PC-3 (cell line): ENCODE measurements around the gene ECHS1. TPM values are rescaled to one million over a fixed set of nuclear protein-coding genes. Genes with fewer than 3 reads are reported as not detected.

ENCODE experiments used
- ATAC-seq: fragments of 200-7000 bp; cut with Tn5 transposase; 2 replicates; pipeline ENCODE4 v1.9.1; 2020; ENCODE audit warnings: mild to moderate bottlenecking, moderate library complexity
- BruUV-seq: library from RNA; stranded (reverse); fragments of 400-500 nt; replicated peaks from 2 replicates; lab custom pipeline; 2021; lab: Mats Ljungman, UMichigan
- CTCF ChIA-PET: fragments of 300-600 bp; sonication (Branson Sonifier 250); formaldehyde crosslinking; loops from one replicate; lab custom pipeline; 2022; ENCODE audit warnings: antibody characterized with exemption; lab: Charles Lee
- POLR2A ChIA-PET: fragments of 300-600 bp; sonication (Branson Sonifier 250); formaldehyde crosslinking; loops from one replicate; lab custom pipeline; 2022; ENCODE audit warnings: antibody characterized with exemption; ENCODE audit not compliant: unreplicated experiment; lab: Charles Lee
- DNase-seq: peaks from one replicate; pipeline ENCODE4 v3.0.0-alpha.2; 2015
- H2AFZ ChIP-seq: fragments of 300-600 bp; sonication (generic); 2 replicates; pipeline ENCODE4 v1.6.0; 2016; ENCODE audit warnings: antibody characterized with exemption, low read length
- H3F3A ChIP-seq: fragments of 300-600 bp; sonication (generic); one replicate; pipeline ENCODE4 v1.6.0; 2017; ENCODE audit warnings: antibody characterized with exemption, low read length, control low read depth, mild to moderate bottlenecking; ENCODE audit not compliant: unreplicated experiment
- H3K27ac ChIP-seq: fragments of 300-600 bp; sonication (generic); 2 replicates; pipeline ENCODE4 v1.5.1; 2016; ENCODE audit warnings: mild to moderate bottlenecking, low read length
- H3K27me3 ChIP-seq: fragments of 300-600 bp; sonication (generic); 2 replicates; pipeline ENCODE4 v1.6.1; 2016; ENCODE audit warnings: low read length, mixed read lengths
- H3K36me3 ChIP-seq: fragments of 300-600 bp; sonication (generic); 2 replicates; pipeline ENCODE4 v1.6.1; 2016; ENCODE audit warnings: low read depth, mixed run types, low read length, mixed read lengths
- H3K4me1 ChIP-seq: fragments of 300-600 bp; sonication (generic); 2 replicates; pipeline ENCODE4 v1.5.1; 2016; ENCODE audit warnings: low read length; ENCODE audit not compliant: insufficient read depth
- H3K4me2 ChIP-seq: fragments of 300-600 bp; sonication (generic); 2 replicates; pipeline ENCODE4 v1.6.0; 2016; ENCODE audit warnings: low read length
- H3K4me3 ChIP-seq: fragments of 300-600 bp; sonication (generic); 2 replicates; pipeline ENCODE4 v1.5.1; 2016; ENCODE audit warnings: mild to moderate bottlenecking, low read length, mixed read lengths
- H3K79me2 ChIP-seq: fragments of 300-600 bp; sonication (generic); 2 replicates; pipeline ENCODE4 v1.6.1; 2017; ENCODE audit warnings: low read length, mixed read lengths
- H3K9ac ChIP-seq: fragments of 300-600 bp; sonication (generic); 2 replicates; pipeline ENCODE4 v1.6.0; 2016; ENCODE audit warnings: mild to moderate bottlenecking, low read length
- H3K9me2 ChIP-seq: fragments of 300-600 bp; sonication (generic); replicated peaks from 2 replicates; pipeline ENCODE4 v1.6.1; 2016; ENCODE audit warnings: mixed run types, low read length, mixed read lengths
- H3K9me3 ChIP-seq: fragments of 300-600 bp; sonication (generic); 2 replicates; pipeline ENCODE4 v1.6.1; 2016; ENCODE audit warnings: low read length, mixed read lengths
- H4K20me1 ChIP-seq: fragments of 300-600 bp; sonication (generic); 2 replicates; pipeline ENCODE4 v1.6.1; 2016; ENCODE audit warnings: low read length, mixed read lengths
- CTCF ChIP-seq: fragments of 300-600 bp; sonication (generic); conservative IDR thresholded peaks from 2 replicates; pipeline ENCODE4 v1.5.1; 2017; ENCODE audit warnings: antibody characterized with exemption, low read depth, mild to moderate bottlenecking, low read length
- EZH2 ChIP-seq: fragments of 300-600 bp; sonication (generic); IDR thresholded peaks from one replicate; pipeline ENCODE4 v1.6.1; 2017; ENCODE audit warnings: antibody characterized with exemption, mild to moderate bottlenecking, low read length; ENCODE audit not compliant: unreplicated experiment
- EZH2phosphoT487 ChIP-seq: fragments of 300-600 bp; sonication (generic); IDR thresholded peaks from 2 replicates; pipeline ENCODE4 v1.6.1; 2018; ENCODE audit warnings: mild to moderate bottlenecking, antibody characterized with exemption, low read length, borderline replicate concordance
- intact Hi-C: fragments of 100-400 bp; cut with micrococcal nuclease; formaldehyde crosslinking; loops from 2 replicates; pipeline ENCODE4 v1.9.0; 2023
- total RNA-seq: library from RNA; depleted of rRNA; stranded (reverse); fragments of >200 nt; gene quantifications from 2 replicates; pipeline ENCODE4 v1.2.3, GENCODE V29; 2014

The ECHS1 gene
- total RNA-seq, 1 experiment from 2014 or later: 120 TPM

DNA sequence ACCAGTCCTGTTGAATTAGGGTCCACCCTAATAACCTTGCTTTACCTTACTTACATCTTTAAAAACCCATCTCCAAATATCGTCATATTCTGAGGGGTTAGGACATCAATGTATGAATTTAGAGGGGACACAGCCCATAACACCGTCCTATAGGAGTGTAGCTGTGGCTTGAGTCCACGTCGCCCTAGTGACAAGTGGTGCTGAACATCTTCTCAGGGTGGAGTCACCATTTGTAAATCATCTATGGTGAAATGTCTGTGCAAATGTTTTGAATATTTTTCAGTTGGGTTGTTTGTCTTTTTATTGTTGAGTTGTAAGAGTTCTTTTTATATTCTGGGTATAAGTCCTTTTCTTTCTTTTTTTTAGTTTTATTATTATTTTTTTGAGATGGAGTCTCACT is 31.2 kb downstream of the ECHS1 start:
- POLR2A ChIA-PET: no interaction called here
- Histone ChIP-seq H3K36me3 (no peaks in the 10 kb centered on the region), H3K27me3 (peaks cover 6% of the 10 kb centered on the region; the same call in 1 of the 2 replicates), H3F3A (no peaks in the 10 kb centered on the region), H3K9me2 (no peaks in the 10 kb centered on the region), H3K27ac (no peak overlapping the region), H3K9ac (no peak overlapping the region), H3K9me3 (no peaks in the 10 kb centered on the region), H4K20me1 (no peaks in the 10 kb centered on the region), H3K4me2 (no peak overlapping the region), H3K4me1 (peaks cover 5% of the 10 kb centered on the region; the same call in 1 of the 2 replicates), H3K4me3 (no peak overlapping the region), H2AFZ (no peak overlapping the region), H3K79me2 (no peaks in the 10 kb centered on the region)
- ATAC-seq: no peak
- TF ChIP-seq EZH2 (no peak), CTCF (no peak), EZH2phosphoT487 (no peak)
- intact Hi-C loops: no loop called here
- DNase-seq: no peak
- no TSS peak for BruUV-seq
- CTCF ChIA-PET: no interaction called here

DNA sequence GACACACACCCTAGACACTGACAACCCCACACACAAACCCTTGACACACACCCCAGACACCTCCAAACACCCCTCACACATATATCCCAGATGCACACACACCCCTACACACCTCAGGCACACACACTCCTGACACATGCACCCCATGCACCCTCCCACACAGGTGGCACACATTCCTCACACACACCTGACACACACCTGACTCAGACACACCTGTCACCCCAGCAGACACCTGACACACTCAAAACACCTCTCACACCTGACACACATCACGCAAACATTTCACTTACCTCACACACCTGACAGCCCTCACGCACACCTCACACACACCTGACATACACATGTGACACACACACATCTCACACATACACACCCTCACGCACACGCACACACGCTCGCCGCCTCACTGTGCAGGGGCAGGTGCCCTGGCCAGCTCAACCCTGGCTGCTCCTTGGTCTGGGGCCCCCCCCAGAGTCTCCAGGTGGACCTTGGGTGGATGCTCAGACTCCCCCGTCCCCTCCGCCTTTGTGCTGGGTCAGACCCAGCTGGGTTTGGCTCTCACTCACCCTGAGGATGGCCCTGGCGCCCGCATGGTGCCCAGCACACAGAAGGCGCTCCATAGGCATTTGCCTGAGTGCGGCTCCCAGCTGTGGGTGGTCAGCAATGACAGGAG is 33.3 kb downstream of the ECHS1 start:
- Histone ChIP-seq H3K9ac (no peak overlapping the region), H3F3A (no peaks in the 10 kb centered on the region), H3K4me2 (no peak overlapping the region), H4K20me1 (no peaks in the 10 kb centered on the region), H3K27me3 (peaks cover 27% of the 10 kb centered on the region), H3K36me3 (no peaks in the 10 kb centered on the region), H3K27ac (no peak overlapping the region), H3K9me3 (no peaks in the 10 kb centered on the region), H3K79me2 (no peaks in the 10 kb centered on the region), H3K4me1 (peaks cover 5% of the 10 kb centered on the region; the same call in 1 of the 2 replicates), H3K4me3 (no peak overlapping the region), H3K9me2 (no peaks in the 10 kb centered on the region), H2AFZ (no peak overlapping the region)
- intact Hi-C loops: no loop called here
- no TSS peak for BruUV-seq
- ChIA-PET CTCF (no interaction called here), POLR2A (no interaction called here)
- ATAC-seq (no peak), DNase-seq (no peak)
- TF ChIP-seq EZH2phosphoT487 (no peak), EZH2 (no peak), CTCF (no peak)
